Stomach (tissue), 9 donors: ENCODE data around the gene HEATR1. TPM values are rescaled to one million over a fixed set of nuclear protein-coding genes. Genes with fewer than 3 reads are reported as not detected.

Experiments used
- DNase-seq, 2 donors: peaks; one replicate each; pipeline versions ENCODE4 v3.0.0 to v3.0.0-alpha.2; 2013 to 2019
- H3K27ac ChIP-seq, 5 donors: fragments of 200-600 bp in 4 of 5; sonication (generic) in 4 of 5; one replicate each; pipeline ENCODE4 v1.5.1; 2013 to 2019; ENCODE audit warnings: mild to moderate bottlenecking in 1 of 5, moderate library complexity in 1 of 5
- H3K27me3 ChIP-seq, 3 donors: fragments of 200-600 bp; sonication (generic); one replicate each; pipeline ENCODE4 v1.5.1; 2017 to 2019; ENCODE audit warnings: mixed run types in 1 of 3
- H3K36me3 ChIP-seq, 4 donors: fragments of 200-600 bp; sonication (generic); 1 replicate in 3 of 4; 2 replicates in 1 of 4; pipeline ENCODE4 v1.5.1; 2016 to 2019
- H3K4me1 ChIP-seq, 4 donors: fragments of 200-600 bp; sonication (generic); one replicate each; pipeline ENCODE4 v1.5.1; 2016 to 2019
- H3K4me3 ChIP-seq, 4 donors: fragments of 200-600 bp; sonication (generic) in 3 of 4; one replicate each; pipeline ENCODE4 v1.5.1; 2016 to 2019; ENCODE audit warnings: mild to moderate bottlenecking in 1 of 4
- H3K9me3 ChIP-seq, 4 donors: fragments of 200-600 bp; sonication (generic); one replicate each; pipeline ENCODE4 v1.5.1; 2016 to 2019
- CTCF ChIP-seq, 7 experiments: fragments of 450-650 bp in 4 of 7; fragments of 200-600 bp in 3 of 7; sonication (generic) in 3 of 7; IDR thresholded peaks; one replicate each; pipeline ENCODE4 v1.5.1; 2016 to 2019; ENCODE audit warnings: antibody characterized with exemption in 7 of 7, control low read depth in 2 of 7, mild to moderate bottlenecking in 1 of 7
- EP300 ChIP-seq: sonication (generic); formaldehyde crosslinking; IDR thresholded peaks from one replicate; pipeline ENCODE4 v1.6.1; 2017; ENCODE audit warnings: antibody characterized with exemption
- POLR2A ChIP-seq, 4 donors: fragments of 450-650 bp; IDR thresholded peaks; one replicate each; pipeline ENCODE4 v1.6.1; 2016; ENCODE audit warnings: antibody characterized with exemption in 4 of 4, control low read depth in 2 of 4, mild to moderate bottlenecking in 1 of 4, moderate library complexity in 1 of 4
- POLR2AphosphoS5 ChIP-seq, 3 donors: sonication (generic); formaldehyde crosslinking; IDR thresholded peaks; one replicate each; pipeline ENCODE4 v1.6.1; 2016; ENCODE audit warnings: antibody characterized with exemption in 3 of 3
- WGBS, 5 donors: extraction: QIAGEN DNeasy Blood & Tissue Kit in 3 of 5; methylation state at CpG; one replicate each; pipeline versions ENCODE4 v1.1.5 to v1.1.7; 2013 to 2018; 5-methylcytosine and 5-hydroxymethylcytosine counted together
- intact Hi-C: fragments of 100-400 bp; cut with DNase I; formaldehyde crosslinking; loops from one replicate; pipeline ENCODE4 v1.15.1; 2023; ENCODE audit warnings: low total_unique reads
- polyA plus RNA-seq, 3 donors: library from polyadenylated mRNA; stranded (reverse); fragments of 200-250 nt; gene quantifications; one replicate each; pipeline ENCODE4 v1.2.3, GENCODE V29; 2013
- total RNA-seq, 5 donors: library from RNA; depleted of rRNA; stranded (reverse); fragments of >200 nt; gene quantifications; one replicate each; pipeline versions ENCODE4 v1.1.0 to v1.2.3, GENCODE V29; 2014 to 2016
- donor health status: healthy with polysubstance abuse.
- donor health status: Bipolar disorder and iron deficiency.
- donor health status: healthy.

Gene HEATR1
- total and polyA plus RNA-seq, 8 donors: 2.4 to 51.8 (median 12.1) TPM

- Histone ChIP-seq H3K9me3 (no peaks in the 10 kb centered on the region), H3K36me3 (no peaks in the 10 kb centered on the region), H3K27ac (no peak overlapping the region), H3K4me3 (no peak overlapping the region), H3K27me3 (no peaks in the 10 kb centered on the region), H3K4me1 (peaks cover 17 to 43% (median 31%) of the 10 kb centered on the region in 4 donors)
- TF ChIP-seq CTCF (IDR thresholded peaks at IDR 0.05): no peak
- TF ChIP-seq POLR2AphosphoS5 (IDR thresholded peaks at IDR 0.05): no peak
- no peak for DNase-seq
- WGBS, 5 donors: 75 to 90% (median 80%) methylated on average over 5 of the region's 5 CpGs
- intact Hi-C loops: no loop called here
Measured at GRCh38 chr1:236518322-236518721, 86.0 kb downstream of the HEATR1 start.

- peak overlapping the region in 4 of 5 donors; percentile 26 to 56 (median 40) for H3K27ac ChIP-seq
- H3K4me3 ChIP-seq: no peak overlapping the region
- no peaks in the 10 kb centered on the region for H3K27me3 ChIP-seq
- WGBS, 5 donors: 11 to 28% (median 25%) methylated on average over 8 of the region's 8 CpGs
- H3K36me3 ChIP-seq: no peaks in the 10 kb centered on the region
- TF ChIP-seq POLR2AphosphoS5 (IDR thresholded peaks at IDR 0.05): no peak
- no peak for TF ChIP-seq CTCF (IDR thresholded peaks at IDR 0.05)
- TF ChIP-seq POLR2A (IDR thresholded peaks at IDR 0.05): no peak
- no peak for TF ChIP-seq EP300
- H3K4me1 ChIP-seq: peaks cover 9 to 33% (median 25%) of the 10 kb centered on the region in 4 donors
- no peaks in the 10 kb centered on the region for H3K9me3 ChIP-seq
- peak in 1 of 2 donors; percentile 70 for DNase-seq
- intact Hi-C loops: no loop called here
Measured at GRCh38 chr1:236516929-236517704, 87.2 kb downstream of the HEATR1 start.

GRCh38 chr1:236515443-236515958 is 88.8 kb downstream of the HEATR1 start:
- no peaks in the 10 kb centered on the region for H3K27me3 ChIP-seq
- DNase-seq: peak in 1 of 2 donors; percentile 28
- no peaks in the 10 kb centered on the region for H3K36me3 ChIP-seq
- H3K4me1 ChIP-seq: peaks cover 17 to 47% (median 27%) of the 10 kb centered on the region in 4 donors
- WGBS, 5 donors: 23 to 53% (median 45%) methylated on average over 4 of the region's 4 CpGs
- H3K27ac ChIP-seq: peak overlapping the region; percentile 35 to 77 (median 60)
- no peak for TF ChIP-seq POLR2A (IDR thresholded peaks at IDR 0.05)
- H3K4me3 ChIP-seq: no peak overlapping the region
- H3K9me3 ChIP-seq: no peaks in the 10 kb centered on the region
- intact Hi-C loops: no loop called here

- WGBS, 5 donors: 34 to 55% (median 45%) methylated on average over 4 of the region's 4 CpGs
- DNase-seq: peak in 1 of 2 donors; percentile 15
- Histone ChIP-seq H3K36me3 (no peaks in the 10 kb centered on the region), H3K4me3 (no peak overlapping the region), H3K9me3 (no peaks in the 10 kb centered on the region), H3K27me3 (no peaks in the 10 kb centered on the region), H3K27ac (peak overlapping the region in 4 of 5 donors; percentile 35 to 63 (median 53)), H3K4me1 (peaks cover 19 to 52% (median 27%) of the 10 kb centered on the region in 4 donors)
- intact Hi-C loops: no loop called here
- TF ChIP-seq EP300: no peak
- no peak for TF ChIP-seq POLR2AphosphoS5 (IDR thresholded peaks at IDR 0.05)
- no peak for TF ChIP-seq POLR2A (IDR thresholded peaks at IDR 0.05)
- no peak for TF ChIP-seq CTCF (IDR thresholded peaks at IDR 0.05)
Measured at GRCh38 chr1:236514703-236515442, 89.4 kb downstream of the HEATR1 start.
